GM10248 (cell line): ENCODE measurements around the gene NOSIP.

Experiments
- CTCF ChIA-PET: fragments of 300-600 bp; sonication (Branson Sonifier 250); formaldehyde crosslinking; extraction: SDS; loops from one replicate; lab custom pipeline; 2021; ENCODE audit warnings: antibody characterized with exemption; lab: Yijun Ruan, JAX
- POLR2A ChIA-PET: fragments of 350-650 bp; sonication (Branson Sonifier 250); formaldehyde crosslinking; extraction: SDS; loops from one replicate; lab custom pipeline; 2020; ENCODE audit warnings: antibody characterized with exemption; lab: Yijun Ruan, JAX
- DNase-seq: peaks from one replicate; pipeline ENCODE4 v3.0.0; 2012; ENCODE audit errors: extremely low spot score
- CTCF ChIP-seq: IDR thresholded peaks from 2 replicates; pipeline ENCODE4 v1.5.1; 2012; ENCODE audit warnings: mild to moderate bottlenecking, low read depth; ENCODE audit errors: extremely low read depth, missing control alignments, control extremely low read depth

Gene NOSIP

GRCh38 chr19:49507803-49508494 lies 72.4 kb downstream of the NOSIP start:
- ChIA-PET CTCF (interaction anchor here (0.6 to 8.7 kb wide), 6 partner anchors 26 to 173 kb away, joined by 3 to 84 read pairs (median 27); partner anchors contain the start of gene PRMT1), POLR2A (interaction anchor here (0.5 kb wide), 1 partner anchor 90 kb away, joined by 3 read pairs; no protein-coding TSS in a partner anchor)
- DNase-seq: no peak
- no peak for TF ChIP-seq CTCF

- POLR2A ChIA-PET: interaction anchor here (0.9 kb wide), 1 partner anchor 169 kb away, joined by 3 read pairs; no protein-coding TSS in a partner anchor
- peak; percentile 93 for TF ChIP-seq CTCF
- CTCF ChIA-PET: interaction anchor here (0.7 to 8.7 kb wide), 16 partner anchors 9 to 197 kb away, joined by 3 to 84 read pairs (median 6); partner anchors contain the start of genes NOSIP, PRMT1 and RCN3
- peak; percentile 85 for DNase-seq
Measured at GRCh38 chr19:49506575-49507105, 73.7 kb downstream of the NOSIP start.
